ENCODE measurements around the gene TBCD.

- TF ChIP-seq CTCF (IDR thresholded peaks at IDR 0.05) (no peak), POLR2A (IDR thresholded peaks at IDR 0.05) (no peak), POLR2AphosphoS5 (IDR thresholded peaks at IDR 0.05) (no peak)
These were observed 99.5 kb downstream of the TBCD start for GRCh38 chr17:82851381-82851780.
